ENCODE results near the gene CDH13. TPM values are rescaled to one million over a fixed set of nuclear protein-coding genes. Genes with fewer than 3 reads are reported as not detected.
A peak's percentile ranks its signal among the peaks of the same experiment; 100 is the strongest.

CDH13 gene
- total RNA-seq, 1 donor: 102 TPM

- H3K4me3 ChIP-seq (ENCODE audit: insufficient read depth, low read length): no peak overlapping the region
- H3K4me1 ChIP-seq (ENCODE audit: insufficient read depth, low read length): peaks cover 19% of the 10 kb centered on the region
- H3K36me3 ChIP-seq (ENCODE audit: insufficient read depth, low read length): no peaks in the 10 kb centered on the region
- no peaks in the 10 kb centered on the region for H3K9me3 ChIP-seq (ENCODE audit: low read depth, low read length)
- H3K27me3 ChIP-seq (ENCODE audit: insufficient read depth, low read length): no peaks in the 10 kb centered on the region
- no peak for DNase-seq (ENCODE audit: insufficient read length, low spot score, missing footprints)
- no peak overlapping the region for H3K27ac ChIP-seq (ENCODE audit: low read depth, low read length)
- TF ChIP-seq CTCF (IDR thresholded peaks at IDR 0.05; ENCODE audit: extremely low read depth, low read depth, low read length): no peak
- H4K20me1 ChIP-seq (ENCODE audit: insufficient read depth, low read length): no peaks in the 10 kb centered on the region
- H2AFZ ChIP-seq (ENCODE audit: low read length): peak overlapping the region; percentile 10
- H3K4me2 ChIP-seq (ENCODE audit: insufficient read depth, low read length): no peak overlapping the region
- H3K79me2 ChIP-seq (ENCODE audit: insufficient read depth, low read length): peaks cover 61% of the 10 kb centered on the region
Measured at GRCh38 chr16:82643936-82644630, 17.3 kb downstream of the CDH13 start.

GRCh38 chr16:82646504-82646903, 19.7 kb downstream of the CDH13 start:
- H4K20me1 ChIP-seq (ENCODE audit: insufficient read depth, low read length): no peaks in the 10 kb centered on the region
- H3K27ac ChIP-seq (ENCODE audit: low read depth, low read length): no peak overlapping the region
- peaks cover 7% of the 10 kb centered on the region for H3K4me1 ChIP-seq (ENCODE audit: insufficient read depth, low read length)
- TF ChIP-seq CTCF (IDR thresholded peaks at IDR 0.05; ENCODE audit: extremely low read depth, low read depth, low read length): no peak
- H3K27me3 ChIP-seq (ENCODE audit: insufficient read depth, low read length): no peaks in the 10 kb centered on the region
- DNase-seq (ENCODE audit: insufficient read length, low spot score, missing footprints): no peak
- no peak overlapping the region for H2AFZ ChIP-seq (ENCODE audit: low read length)
- H3K36me3 ChIP-seq (ENCODE audit: insufficient read depth, low read length): no peaks in the 10 kb centered on the region
- H3K4me2 ChIP-seq (ENCODE audit: insufficient read depth, low read length): no peak overlapping the region
- H3K4me3 ChIP-seq (ENCODE audit: insufficient read depth, low read length): no peak overlapping the region
- H3K79me2 ChIP-seq (ENCODE audit: insufficient read depth, low read length): peaks cover 64% of the 10 kb centered on the region
- H3K9me3 ChIP-seq (ENCODE audit: low read depth, low read length): no peaks in the 10 kb centered on the region

DNA sequence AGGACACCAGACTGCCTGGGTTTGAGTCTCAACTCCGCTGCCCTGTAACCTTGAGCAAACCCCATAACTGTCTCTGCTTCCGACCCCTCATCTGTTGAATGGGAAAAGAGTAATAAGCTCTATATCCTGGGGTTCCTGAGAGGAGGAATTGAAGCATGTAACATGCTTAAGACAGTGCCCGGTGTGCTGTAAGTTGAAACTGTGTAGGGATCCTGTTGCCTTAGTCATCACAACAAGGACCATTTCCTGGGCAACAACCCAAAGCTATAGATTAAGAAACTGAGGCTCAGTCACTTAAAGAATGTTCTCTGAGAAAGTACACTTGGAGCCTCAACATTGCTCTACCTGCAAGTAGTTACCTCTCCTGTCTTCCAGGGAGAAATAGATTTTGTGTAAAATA, 23.0 kb downstream of the CDH13 start:
- H4K20me1 ChIP-seq (ENCODE audit: insufficient read depth, low read length): no peaks in the 10 kb centered on the region
- no peak overlapping the region for H2AFZ ChIP-seq (ENCODE audit: low read length)
- no peak for TF ChIP-seq CTCF (IDR thresholded peaks at IDR 0.05; ENCODE audit: extremely low read depth, low read depth, low read length)
- no peaks in the 10 kb centered on the region for H3K27me3 ChIP-seq (ENCODE audit: insufficient read depth, low read length)
- peaks cover 25% of the 10 kb centered on the region for H3K4me1 ChIP-seq (ENCODE audit: insufficient read depth, low read length)
- H3K4me2 ChIP-seq (ENCODE audit: insufficient read depth, low read length): no peak overlapping the region
- H3K4me3 ChIP-seq (ENCODE audit: insufficient read depth, low read length): no peak overlapping the region
- no peak for DNase-seq (ENCODE audit: insufficient read length, low spot score, missing footprints)
- no peaks in the 10 kb centered on the region for H3K9me3 ChIP-seq (ENCODE audit: low read depth, low read length)
- peaks cover 48% of the 10 kb centered on the region for H3K79me2 ChIP-seq (ENCODE audit: insufficient read depth, low read length)
- H3K36me3 ChIP-seq (ENCODE audit: insufficient read depth, low read length): no peaks in the 10 kb centered on the region
- no peak overlapping the region for H3K27ac ChIP-seq (ENCODE audit: low read depth, low read length)

- H4K20me1 ChIP-seq (ENCODE audit: insufficient read depth, low read length): no peaks in the 10 kb centered on the region
- H3K36me3 ChIP-seq (ENCODE audit: insufficient read depth, low read length): no peaks in the 10 kb centered on the region
- peaks cover 35% of the 10 kb centered on the region for H3K4me1 ChIP-seq (ENCODE audit: insufficient read depth, low read length)
- no peak for TF ChIP-seq CTCF (IDR thresholded peaks at IDR 0.05; ENCODE audit: extremely low read depth, low read depth, low read length)
- no peaks in the 10 kb centered on the region for H3K9me3 ChIP-seq (ENCODE audit: low read depth, low read length)
- no peak overlapping the region for H3K27ac ChIP-seq (ENCODE audit: low read depth, low read length)
- H3K4me2 ChIP-seq (ENCODE audit: insufficient read depth, low read length): no peak overlapping the region
- no peak for DNase-seq (ENCODE audit: insufficient read length, low spot score, missing footprints)
- H2AFZ ChIP-seq (ENCODE audit: low read length): no peak overlapping the region
- peaks cover 42% of the 10 kb centered on the region for H3K79me2 ChIP-seq (ENCODE audit: insufficient read depth, low read length)
- H3K27me3 ChIP-seq (ENCODE audit: insufficient read depth, low read length): no peaks in the 10 kb centered on the region
- no peak overlapping the region for H3K4me3 ChIP-seq (ENCODE audit: insufficient read depth, low read length)
Measured at GRCh38 chr16:82650804-82651203, 24.0 kb downstream of the CDH13 start.
